Stimulated activated CD8-positive, alpha-beta memory T cell treated with anti-CD3 and anti-CD28 coated beads, Interleukin-15, amount 100 ng/mL, for 4 hours (primary cell): ENCODE measurements around the gene PCDHGA12.
"Not testable (repeated sequence)": the region's sequence is repeated elsewhere in the genome, so short reads cannot be mapped to it uniquely, and the experiment has no call there.

Experiments
- DNase-seq, 2 donors: peaks; one replicate each; pipeline ENCODE4 v3.0.0-alpha.2; 2020; ENCODE audit warnings: low read depth in 2 of 2

The PCDHGA12 gene

DNA sequence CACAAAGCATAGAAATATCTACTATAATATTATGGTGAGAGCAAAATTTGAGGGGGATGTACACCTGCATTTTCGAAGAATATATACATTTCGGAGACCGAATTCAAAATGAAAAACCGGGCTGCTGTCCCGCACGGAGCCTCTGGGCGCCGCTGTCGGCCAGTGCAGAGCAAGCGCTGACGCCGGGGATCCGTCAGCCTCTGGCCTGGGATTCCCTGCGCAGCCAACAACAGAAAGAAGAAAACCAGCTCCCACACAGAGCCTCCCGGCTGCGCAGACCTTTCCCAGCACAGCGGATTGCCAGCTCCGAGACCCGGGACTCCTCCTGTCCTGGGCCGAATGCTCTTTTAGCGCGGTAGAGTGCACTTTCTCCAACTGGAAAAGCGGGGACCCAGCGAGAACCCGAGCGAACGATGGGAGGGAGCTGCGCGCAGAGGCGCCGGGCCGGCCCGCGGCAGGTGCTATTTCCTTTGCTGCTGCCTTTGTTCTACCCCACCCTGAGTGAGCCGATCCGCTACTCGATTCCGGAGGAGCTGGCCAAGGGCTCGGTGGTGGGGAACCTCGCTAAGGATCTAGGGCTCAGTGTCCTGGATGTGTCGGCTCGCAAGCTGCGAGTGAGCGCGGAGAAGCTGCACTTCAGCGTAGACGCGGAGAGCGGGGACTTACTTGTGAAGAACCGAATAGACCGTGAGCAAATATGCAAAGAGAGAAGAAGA is 22.4 kb upstream of the PCDHGA12 start, which contains the start of gene PCDHGB6:
TSS of gene PCDHGB6 (plus strand) at position 232 of the 716 bp plus-strand sequence. CDS start at position 414, 182 bp downstream.
- DNase-seq, result not testable (repeated sequence)

GRCh38 chr5:141409598-141410306 is 20.6 kb upstream of the PCDHGA12 start:
- DNase-seq, result no peak

- DNase-seq, result no peak
Measured at GRCh38 chr5:141411575-141411974, 18.7 kb upstream of the PCDHGA12 start.

- DNase-seq, result no peak
Measured at GRCh38 chr5:141412854-141413539, 17.3 kb upstream of the PCDHGA12 start, which contains the start of gene PCDHGA10. Gene PCDHGA10, plus strand, starts transcription at chr5:141412987. Its CDS starts 189 bp downstream, at chr5:141413176.

GRCh38 chr5:141413540-141414069 is 16.7 kb upstream of the PCDHGA12 start:
- no peak for DNase-seq

- DNase-seq, result not testable (repeated sequence)
Measured at GRCh38 chr5:141414548-141415274, 15.6 kb upstream of the PCDHGA12 start.

- not testable (repeated sequence) for DNase-seq
Measured at GRCh38 chr5:141415275-141415618, 15.1 kb upstream of the PCDHGA12 start.

DNA sequence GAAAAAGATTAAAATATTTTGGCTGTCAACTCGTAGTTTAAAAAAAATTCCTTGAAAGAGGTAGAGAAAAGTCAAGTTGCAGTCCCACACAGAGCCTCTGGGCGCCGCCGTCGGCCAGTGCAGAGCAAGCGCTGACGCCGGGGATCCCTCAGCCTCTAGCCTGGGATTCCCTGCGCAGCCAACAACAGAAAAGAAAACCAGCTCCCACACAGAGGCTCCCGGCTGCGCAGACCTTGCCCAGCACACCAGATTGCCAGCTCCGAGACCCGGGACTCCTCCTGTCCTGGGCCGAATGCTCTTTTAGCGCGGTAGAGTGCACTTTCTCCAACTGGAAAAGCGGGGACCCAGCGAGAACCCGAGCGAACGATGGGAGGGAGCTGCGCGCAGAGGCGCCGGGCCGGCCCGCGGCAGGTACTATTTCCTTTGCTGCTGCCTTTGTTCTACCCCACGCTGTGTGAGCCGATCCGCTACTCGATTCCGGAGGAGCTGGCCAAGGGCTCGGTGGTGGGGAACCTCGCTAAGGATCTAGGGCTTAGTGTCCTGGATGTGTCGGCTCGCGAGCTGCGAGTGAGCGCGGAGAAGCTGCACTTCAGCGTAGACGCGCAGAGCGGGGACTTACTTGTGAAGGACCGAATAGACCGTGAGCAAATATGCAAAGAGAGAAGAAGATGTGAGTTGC is 12.7 kb upstream of the PCDHGA12 start, which contains the start of gene PCDHGB7:
TSS of gene PCDHGB7 (plus strand) at position 184 of the 679 bp plus-strand sequence. CDS start at position 367, 183 bp downstream.
- not testable (repeated sequence) for DNase-seq

DNA sequence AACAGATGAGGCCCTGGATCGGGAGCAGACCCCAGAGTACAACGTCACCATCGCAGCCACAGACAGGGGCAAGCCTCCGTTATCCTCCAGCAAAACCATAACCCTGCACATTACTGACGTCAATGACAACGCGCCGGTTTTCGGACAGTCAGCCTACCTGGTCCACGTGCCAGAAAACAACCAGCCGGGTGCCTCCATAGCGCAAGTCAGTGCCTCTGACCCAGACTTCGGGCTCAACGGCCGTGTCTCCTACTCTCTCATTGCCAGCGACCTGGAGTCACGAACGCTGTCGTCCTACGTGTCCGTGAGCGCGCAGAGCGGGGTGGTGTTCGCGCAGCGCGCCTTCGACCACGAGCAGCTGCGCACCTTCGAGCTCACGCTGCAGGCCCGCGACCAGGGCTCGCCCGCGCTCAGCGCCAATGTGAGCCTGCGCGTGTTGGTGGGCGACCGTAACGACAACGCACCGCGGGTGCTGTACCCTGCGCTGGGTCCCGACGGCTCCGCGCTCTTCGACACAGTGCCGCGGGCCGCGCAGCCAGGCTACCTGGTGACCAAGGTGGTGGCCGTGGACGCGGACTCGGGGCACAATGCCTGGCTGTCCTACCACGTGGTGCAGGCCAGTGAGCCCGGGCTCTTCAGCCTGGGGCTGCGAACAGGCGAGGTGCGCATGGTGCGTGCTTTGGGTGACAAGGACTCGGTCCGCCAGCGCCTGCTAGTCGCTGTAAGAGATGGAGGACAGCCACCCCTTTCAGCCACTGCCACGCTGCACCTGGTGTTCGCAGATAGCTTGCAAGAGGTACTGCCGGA is 11.0 kb upstream of the PCDHGA12 start:
- DNase-seq, result no peak

- no peak for DNase-seq
Measured at GRCh38 chr5:141420855-141421488, 9.3 kb upstream of the PCDHGA12 start, which contains the start of gene PCDHGA11. Gene PCDHGA11, plus strand, starts transcription at chr5:141421051. Its CDS starts 177 bp downstream, at chr5:141421228.

- no peak for DNase-seq
Measured at GRCh38 chr5:141421489-141421855, 8.8 kb upstream of the PCDHGA12 start.

GRCh38 chr5:141422742-141423291 is 7.5 kb upstream of the PCDHGA12 start:
- DNase-seq, result no peak

DNA sequence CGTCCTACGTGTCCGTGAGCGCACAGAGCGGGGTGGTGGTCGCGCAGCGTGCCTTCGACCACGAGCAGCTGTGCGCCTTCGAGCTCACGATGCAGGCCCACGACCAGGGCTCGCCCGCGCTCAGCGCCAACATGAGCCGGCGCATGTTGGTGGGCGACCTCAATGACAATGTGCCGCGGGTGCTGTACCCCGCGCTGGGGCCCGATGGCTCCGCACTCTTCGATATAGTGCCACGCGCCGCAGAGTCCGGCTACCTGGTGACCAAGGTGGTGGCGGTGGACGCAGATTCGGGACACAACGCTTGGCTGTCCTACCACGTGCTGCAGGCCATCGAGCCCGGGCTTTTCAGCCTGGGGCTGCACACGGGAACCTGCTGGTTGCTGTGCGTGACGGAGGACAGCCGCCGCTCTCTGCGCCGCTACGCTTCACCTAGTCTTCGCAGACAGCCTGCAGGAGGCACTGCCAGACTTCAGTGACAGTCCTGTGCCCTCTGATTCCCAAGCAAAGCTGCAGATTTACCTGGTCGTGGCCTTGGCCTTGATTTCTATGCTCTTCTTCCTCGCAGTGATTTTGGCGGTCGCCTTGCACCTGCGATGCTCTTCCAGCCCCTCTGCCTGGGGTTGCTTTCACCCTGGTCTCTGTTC is 2.4 kb upstream of the PCDHGA12 start:
- no peak for DNase-seq

DNA sequence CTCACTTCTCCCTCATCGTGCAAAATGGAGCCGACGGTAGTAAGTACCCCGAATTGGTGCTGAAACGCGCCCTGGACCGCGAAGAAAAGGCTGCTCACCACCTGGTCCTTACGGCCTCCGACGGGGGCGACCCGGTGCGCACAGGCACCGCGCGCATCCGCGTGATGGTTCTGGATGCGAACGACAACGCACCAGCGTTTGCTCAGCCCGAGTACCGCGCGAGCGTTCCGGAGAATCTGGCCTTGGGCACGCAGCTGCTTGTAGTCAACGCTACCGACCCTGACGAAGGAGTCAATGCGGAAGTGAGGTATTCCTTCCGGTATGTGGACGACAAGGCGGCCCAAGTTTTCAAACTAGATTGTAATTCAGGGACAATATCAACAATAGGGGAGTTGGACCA is 979 bp downstream of the PCDHGA12 start:
- no peak for DNase-seq

DNA sequence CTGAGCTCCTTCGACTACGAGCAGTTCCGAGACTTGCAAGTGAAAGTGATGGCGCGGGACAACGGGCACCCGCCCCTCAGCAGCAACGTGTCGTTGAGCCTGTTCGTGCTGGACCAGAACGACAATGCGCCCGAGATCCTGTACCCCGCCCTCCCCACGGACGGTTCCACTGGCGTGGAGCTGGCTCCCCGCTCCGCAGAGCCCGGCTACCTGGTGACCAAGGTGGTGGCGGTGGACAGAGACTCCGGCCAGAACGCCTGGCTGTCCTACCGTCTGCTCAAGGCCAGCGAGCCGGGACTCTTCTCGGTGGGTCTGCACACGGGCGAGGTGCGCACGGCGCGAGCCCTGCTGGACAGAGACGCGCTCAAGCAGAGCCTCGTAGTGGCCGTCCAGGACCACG is 2.0 kb downstream of the PCDHGA12 start:
- DNase-seq, result not testable (repeated sequence)

GRCh38 chr5:141432726-141433125 is 2.4 kb downstream of the PCDHGA12 start:
- DNase-seq, result not testable (repeated sequence)

GRCh38 chr5:141434006-141434405 is 3.7 kb downstream of the PCDHGA12 start:
- no peak for DNase-seq

GRCh38 chr5:141437221-141437620 is 6.9 kb downstream of the PCDHGA12 start:
- DNase-seq, result no peak
